GM19467 (cell line): ENCODE results near the gene PTGIS.
"Not testable (repeated sequence)": the region's sequence is repeated elsewhere in the genome, so short reads cannot be mapped to it uniquely, and the experiment has no call there.

Source experiments
- ATAC-seq: cut with Tn5 transposase; IDR thresholded peaks from one replicate; pipeline ENCODE4 v1.9.1; 2021; ENCODE audit warnings: mild to moderate bottlenecking, moderate library complexity; ENCODE audit not compliant: unreplicated experiment

PTGIS gene

DNA sequence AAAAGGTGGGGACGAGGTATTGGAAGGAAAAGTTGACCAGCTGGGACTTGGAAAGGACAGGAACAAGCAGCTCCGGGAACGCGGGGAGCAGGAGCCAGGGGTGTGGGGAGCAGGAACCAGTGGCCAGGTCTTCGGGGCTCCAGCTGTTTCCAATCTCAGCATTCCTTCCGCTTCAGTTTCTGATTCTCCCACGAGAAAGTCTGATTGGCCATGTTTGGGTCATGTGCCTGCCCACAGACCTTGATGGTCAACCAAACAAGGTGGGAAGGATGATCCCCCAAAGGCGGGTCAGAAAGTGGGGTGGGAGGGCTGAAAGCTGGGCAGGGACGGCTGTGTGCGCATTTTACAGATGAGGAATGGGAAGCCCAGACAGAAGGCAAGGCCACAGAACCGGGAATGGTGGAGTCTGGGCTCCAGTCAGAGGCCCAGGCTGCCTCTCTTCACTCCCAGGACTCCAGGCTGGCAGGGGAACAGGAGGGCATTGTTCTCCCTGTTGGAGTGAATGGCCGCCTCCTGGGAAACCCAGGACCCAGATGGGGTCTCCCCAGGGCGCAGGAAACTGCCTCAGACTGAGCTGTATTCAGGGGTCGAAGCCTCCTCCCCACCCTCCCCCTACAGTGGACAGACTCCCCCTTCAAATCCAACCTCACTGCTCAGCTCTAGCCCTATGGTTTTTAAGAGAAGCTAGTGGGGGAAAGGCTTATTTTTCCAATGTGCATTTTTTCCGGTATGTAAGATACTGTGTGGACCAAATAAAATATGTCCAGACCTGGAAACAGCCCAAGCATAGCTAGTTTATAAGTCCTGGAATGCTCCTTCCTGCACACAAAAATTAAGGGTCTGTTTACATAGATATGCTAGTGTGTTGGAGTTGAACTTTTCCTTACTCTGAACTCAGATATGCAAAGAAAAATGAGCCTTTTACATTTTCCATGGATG is 12.2 kb upstream of the PTGIS start:
- ATAC-seq = no peak

DNA sequence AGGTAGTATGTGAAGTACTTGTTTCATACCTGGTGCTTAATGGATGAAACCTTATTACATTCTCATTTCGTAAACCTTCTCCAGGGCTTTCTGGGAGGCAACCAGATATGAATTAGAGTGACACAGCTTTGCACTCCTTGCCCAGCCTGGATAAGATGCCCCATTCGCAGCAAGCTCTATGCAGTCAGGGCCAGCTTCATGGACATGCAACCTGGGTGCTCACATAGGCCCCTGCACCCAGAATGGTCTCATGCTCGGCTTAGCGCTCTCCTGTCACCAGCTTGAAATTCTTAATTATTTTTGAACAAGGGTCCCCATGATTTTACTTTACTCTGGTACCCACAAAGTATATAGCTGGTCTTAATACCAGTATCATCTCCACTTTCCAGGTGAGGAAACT is 11.3 kb upstream of the PTGIS start:
- no peak for ATAC-seq

DNA sequence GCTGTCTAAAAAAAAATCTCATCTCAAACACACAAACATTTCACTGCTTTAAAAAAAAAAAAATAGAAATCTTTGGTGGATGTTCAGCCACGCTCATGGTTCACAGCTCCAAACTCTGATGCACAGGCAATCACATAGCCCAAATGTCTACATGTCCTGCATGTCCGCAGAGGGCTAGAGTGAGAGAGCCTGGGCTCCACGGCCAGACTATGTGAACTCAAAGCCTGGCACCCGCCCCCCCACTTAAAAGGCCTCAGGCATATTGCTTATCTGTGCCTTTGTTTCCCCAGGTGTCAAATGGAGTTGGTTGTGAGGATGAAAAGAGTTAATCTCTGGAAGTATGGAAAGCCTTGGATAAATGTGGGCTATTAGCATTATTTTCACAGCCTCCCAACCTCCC is 10.5 kb upstream of the PTGIS start:
- no peak for ATAC-seq

DNA sequence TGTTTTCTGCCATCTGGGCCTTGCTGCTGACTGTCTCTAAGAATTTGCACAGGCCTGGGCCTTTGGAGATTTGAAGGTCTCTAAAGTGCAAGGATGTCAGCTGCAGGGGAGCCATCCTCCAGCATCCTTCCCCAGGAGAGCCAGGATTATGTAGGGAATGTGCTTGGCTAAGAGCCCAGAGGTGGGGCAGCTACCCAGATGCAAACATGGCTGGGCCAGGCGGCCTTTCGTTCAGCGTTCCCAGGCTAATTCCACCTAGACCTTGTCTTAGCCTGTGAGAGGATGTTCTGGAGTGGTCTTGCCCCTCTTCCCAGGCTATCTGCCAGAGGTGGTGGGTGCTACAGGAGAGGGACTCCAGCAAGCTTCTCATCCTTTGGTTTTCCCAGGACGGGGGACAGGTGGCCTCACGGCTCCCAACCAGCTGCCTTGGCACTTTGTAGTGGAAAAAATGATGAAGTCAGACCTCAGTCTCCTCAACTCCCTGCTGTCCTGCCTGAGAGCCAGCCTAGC is 7.7 kb upstream of the PTGIS start:
- ATAC-seq = no peak

DNA sequence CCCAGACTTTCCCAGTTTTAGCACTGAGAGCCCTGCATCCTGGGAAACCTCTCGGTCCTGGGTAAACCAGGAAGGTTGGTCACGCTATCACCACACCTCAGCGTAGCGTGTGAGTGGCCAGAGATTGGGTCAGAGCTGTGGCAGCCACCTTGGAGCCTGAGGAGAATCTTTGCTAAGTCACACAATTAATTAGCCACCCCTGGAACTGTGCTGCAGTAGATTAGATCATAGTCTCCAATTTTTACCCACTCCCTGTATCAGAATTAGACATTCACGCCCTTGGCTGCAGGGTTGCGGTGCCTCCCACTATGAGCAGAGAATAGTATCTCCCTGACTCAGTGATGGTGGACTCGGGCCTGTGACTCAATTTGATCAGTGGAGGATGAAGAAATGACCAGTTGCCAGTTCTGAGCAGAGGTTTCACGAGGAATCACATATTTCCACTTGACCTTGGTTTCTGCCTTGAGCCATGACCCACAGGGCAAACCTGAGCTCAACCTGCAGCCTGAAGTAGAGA is 6.0 kb upstream of the PTGIS start:
- no peak for ATAC-seq

DNA sequence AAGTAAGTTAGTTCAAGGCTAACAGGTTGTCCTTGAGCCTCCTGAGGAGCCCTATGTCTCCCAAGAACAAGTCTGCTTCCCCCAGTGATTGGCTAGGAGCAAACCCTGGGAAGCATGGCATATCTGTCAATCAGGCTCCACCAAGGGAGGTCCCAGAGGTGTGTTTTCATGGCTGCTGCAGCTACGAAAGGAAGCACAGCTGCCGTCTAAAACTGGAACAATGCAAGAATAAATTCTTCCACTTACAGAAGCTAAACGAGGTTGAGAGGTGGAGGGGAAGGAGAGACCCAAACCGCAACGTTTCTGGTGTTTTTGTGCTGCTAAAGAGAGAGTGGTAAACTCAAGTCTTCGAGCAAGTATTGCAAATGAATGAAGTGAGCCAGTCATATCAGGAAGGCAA is 4.9 kb upstream of the PTGIS start:
- ATAC-seq = no peak

DNA sequence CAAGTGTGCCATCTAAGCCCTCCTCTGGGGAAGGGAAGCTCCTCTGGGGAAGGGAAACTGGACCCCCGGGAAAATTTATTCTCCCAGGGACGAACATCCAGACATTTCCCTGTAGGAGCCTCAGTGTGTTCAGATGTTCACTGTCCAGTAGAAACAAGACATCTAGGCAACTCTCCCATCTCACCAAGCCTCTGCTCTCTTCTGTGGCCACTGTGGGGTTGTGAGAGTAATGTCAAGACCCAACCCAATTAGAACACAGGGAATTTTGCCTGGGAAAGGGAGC is 3.6 kb upstream of the PTGIS start:
- no peak for ATAC-seq

DNA sequence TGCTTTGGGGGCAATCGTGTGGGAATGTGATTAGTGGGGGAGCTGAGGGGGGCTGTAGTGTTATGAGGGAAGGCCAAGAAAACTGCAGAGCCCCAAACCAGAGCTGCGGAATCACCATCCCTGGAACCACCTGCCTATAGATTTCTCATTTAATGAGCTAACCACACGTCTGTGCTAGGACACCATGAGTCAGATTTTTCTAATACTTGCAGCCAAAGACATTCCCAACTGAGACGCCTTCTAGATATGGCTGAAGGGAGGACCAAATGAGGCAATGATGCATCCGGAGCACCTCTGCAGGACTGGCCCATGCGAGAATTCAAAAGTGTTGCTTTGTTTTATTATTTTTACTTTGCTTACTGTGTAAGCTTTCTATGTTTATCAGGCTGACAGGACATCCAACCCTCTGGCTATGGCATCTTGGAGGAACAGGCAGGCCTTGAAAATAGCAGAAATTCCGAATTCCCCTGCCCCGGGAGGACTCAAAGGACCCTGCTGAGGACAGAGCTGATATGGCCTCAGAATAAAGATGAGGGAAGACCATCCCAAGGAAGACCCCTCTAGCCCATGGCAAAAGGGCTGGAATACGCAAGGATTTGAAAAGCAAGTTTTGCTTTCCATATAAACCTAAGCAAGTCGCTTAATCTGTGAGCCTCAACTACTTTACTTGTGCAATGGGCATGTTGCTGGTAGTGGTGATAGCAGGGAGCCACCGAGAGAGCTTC is 3.1 kb upstream of the PTGIS start:
- no peak for ATAC-seq

DNA sequence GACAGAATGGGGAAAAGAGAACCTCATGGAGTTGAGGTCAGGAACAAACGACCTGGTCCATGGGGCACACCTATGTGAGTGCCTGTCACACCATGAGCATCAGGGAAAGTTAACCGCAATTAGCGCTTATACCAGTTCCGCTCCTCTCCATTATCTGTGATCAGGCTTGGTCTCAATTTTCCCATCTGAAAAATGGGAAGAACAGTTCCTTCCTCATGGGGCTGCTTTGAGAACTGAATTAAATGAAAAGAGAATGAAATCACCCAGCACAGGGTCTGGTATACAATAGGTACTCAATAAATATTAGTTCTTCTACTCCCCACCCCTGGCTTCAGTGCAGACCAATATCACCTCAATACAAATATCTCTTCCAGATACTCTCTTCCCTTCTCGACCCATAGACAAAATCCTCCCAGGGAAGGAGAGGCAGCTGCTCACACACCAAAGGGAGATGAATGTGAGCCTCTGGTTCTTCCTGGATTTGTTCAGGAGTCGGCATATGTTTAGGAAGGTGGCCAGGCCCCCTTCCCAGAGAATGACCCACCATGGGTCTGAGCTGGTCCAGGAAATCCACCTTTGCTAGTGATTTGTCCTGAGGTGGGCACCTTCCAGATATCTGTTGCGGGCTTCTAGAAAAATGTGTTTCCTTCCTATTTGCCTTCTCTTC is 2.4 kb upstream of the PTGIS start:
- ATAC-seq = no peak

DNA sequence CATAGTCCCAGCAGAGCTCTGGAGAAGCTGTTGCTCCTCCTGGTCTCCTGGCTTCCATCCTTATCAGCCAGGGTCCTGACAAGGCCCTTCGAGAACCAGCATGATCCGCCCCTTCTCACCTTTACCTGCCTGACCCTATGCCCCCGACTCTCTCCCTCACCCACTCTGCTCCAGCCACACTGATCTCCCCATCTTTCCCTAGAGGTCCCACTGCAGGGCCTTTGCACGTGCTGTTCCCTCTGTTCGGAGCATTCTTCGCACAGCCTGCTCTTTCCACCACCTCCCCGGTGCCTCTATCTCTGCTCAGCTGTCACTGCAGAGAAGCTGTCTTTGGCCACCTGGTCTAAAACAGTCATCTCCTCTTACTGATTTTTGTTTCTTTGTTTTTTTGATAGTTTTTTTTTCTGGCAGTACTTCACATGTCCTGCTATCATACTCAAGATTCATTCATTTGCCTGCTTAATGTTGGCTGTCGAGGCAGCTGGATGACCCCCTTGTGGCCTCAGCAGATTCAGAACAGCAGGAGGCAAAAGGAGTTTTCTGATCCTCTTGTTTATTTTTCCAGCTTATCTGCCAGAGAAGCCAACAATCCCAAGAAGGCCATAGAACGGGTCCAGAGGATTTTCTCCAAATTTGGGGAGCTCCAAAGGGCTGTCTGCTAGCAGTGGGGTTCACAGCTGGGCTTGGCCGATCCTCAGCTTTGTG is 1.6 kb upstream of the PTGIS start:
- ATAC-seq = no peak

DNA sequence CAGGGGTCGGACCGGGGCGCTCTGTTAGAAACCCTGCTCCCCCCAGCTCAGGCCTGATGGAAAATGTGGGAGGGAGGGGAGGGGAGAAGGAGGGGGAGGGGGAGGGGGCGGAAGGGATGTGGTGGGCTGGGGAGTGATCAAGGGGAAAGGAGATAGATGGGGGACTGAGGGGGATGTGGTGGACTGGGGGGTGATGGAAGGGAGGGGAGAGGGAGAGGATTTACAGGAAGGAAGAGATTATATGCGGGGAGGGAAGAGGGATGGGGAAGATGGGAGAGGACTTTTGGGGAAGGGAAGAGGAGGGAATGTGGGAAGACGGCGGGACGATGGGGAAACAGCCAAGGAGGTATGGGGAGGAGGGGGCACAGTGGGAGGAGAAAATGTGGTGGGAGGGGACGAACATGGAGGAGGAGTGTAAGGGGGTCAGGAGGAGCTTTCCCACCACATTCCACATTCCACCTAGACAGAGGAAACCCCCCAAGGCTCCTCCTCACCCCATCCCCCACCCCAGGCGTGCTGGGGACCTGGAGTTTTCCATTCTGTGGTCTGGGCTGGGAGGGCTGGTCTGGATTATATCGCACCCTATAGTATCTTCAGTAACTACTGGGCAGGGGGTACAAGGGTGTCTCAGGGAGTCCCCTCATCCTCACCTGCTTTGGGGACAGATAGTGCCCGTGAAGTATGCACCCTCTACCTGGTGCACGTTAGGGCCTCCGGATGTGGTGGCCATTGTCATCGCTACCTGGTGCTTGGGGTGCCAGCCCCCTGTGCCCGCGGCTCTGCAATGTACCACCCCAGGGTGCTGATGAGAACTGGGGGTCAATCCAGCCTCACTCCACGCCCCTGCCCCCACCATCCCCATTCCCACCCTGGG is 578 bp upstream of the PTGIS start:
- no peak for ATAC-seq

DNA sequence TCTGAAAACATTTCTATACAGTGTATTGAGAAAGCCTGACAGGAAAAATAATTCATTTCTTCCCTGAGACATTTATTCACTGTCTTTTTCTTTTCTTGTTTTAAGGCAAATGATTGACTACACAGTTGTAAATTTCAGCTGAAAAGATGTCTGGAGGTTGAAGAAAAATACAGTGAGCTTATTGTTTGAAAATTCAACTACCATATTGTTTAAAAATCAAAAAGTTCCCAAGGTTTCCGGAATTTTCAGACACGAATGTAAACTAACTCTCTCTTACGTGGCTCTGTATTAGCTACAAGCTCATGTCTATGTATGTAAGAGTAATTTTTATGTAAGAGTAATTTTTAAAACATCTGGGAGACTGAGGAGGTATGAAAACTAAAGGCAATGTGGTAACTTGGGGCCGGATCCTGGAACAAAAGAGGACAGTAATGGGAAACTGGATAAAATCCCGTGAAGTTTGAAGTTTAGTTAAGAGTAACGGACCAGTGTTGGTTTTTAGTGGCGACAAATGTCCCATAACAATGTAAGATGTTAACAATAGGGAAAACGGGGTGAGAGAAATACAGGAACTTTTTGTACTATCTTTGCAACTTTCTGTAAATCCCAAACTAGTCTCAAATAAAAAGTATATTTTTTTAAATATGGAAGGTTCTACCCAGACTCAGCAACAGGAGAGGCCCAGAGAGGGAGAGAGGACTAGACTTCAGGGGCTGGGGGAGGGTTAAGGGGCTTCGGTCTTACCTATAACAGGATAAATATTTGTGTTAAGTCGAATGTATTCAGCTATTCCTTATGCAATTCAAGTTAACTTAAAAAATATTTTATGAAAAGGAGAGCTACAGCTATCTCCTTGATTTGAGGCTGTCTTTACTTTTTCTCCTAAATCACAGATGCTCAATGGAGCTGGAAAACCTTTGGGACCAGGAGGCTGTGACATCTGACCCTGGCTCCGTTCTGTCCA is 1.3 kb downstream of the PTGIS start:
- ATAC-seq = no peak

DNA sequence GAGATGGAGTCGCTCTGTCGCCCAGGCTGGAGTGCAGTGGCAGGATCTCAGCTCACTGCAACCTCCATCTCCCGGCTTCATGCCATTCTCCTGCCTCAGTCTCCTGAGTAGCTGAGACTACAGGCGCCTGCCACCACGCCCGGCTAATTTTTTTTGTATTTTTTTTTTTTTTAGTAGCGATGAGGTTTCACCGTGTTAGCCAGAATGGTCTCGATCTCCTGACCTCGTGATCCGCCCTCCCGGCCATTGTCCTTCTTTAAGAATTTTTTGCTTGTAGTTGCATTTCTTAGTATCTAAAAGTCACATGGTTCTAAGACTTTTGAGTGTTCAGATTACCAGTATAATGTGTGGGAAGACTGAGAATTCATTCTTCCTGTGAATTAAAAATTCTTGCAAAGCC is 2.9 kb downstream of the PTGIS start:
- not testable (repeated sequence) for ATAC-seq

DNA sequence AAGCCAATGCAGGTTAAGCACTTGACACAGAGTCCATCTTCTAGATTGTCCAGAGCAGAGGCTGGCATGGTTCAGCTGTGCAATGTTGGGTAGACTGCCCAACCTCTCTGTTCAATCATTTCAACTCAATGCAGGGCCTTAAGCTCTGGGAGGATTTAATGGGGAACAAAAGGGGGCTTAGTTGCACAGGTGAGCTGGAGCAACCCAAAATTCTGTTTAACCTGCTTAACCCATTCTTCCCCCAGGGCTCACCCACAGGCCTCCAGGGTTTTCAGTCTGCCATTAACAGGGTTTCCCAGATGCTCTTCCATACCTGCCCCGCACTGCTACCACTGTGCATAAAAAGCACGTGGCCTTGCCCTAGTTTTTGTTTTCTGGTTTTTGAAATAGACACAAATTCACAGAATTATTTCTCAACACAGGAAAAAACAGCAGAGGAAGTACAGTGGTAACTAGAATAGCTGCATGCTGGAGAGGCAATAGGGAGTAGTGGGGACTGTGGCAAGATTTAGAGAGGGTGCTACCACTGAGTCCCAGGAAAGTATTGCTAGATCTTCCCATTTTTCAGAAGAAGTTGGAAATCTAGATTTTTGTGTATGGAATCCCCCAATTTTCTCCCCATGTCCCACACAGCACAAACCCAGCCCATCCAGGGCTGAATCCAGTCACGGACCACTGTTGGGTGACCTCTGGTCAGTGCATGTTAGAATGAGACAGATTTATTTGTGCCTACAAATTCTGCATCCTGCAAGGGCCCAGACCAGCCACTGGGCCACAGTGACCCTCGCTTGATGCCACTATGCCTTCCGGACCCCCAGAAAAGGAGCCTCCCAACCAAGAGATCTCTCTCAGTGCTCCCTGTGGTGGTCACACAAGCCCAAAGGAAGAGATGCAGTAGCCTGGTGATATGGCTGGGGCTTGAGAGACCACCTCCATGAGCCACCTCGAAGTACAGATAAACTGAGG is 4.6 kb downstream of the PTGIS start:
- no peak for ATAC-seq

DNA sequence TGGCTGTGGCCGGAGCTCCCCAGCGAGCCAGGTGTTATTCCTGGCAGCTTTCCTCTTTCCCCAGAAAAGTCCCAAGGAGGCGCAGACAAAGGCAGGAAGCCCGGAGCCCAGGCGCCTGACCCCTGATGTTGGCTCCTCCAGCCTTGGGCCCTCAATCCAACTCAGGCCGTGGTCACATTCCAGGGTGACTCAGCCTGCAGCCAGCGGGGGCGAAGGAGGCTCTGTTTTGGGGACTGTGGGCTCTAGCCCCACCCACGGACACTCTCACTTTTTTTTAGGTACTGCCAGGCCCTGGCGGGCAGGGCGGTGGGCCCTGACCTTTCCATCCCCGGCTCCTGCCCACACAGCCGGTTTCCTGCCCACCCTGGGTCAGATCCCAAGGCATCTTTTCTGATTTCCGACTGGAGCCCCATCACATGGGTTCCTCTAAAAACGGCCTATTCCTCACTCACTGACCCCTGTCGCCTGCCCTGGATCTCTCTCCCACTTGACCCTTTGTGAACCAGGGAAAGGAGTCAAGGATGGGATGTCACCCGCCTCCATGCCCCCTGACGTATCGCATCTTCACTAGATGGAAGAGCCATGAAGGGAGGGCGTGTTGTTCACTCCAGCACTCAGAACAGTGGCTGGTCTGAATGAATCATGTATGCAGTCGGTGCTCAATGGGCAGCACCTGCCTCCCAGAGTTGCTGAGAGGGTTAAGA is 5.5 kb downstream of the PTGIS start:
- no peak for ATAC-seq

DNA sequence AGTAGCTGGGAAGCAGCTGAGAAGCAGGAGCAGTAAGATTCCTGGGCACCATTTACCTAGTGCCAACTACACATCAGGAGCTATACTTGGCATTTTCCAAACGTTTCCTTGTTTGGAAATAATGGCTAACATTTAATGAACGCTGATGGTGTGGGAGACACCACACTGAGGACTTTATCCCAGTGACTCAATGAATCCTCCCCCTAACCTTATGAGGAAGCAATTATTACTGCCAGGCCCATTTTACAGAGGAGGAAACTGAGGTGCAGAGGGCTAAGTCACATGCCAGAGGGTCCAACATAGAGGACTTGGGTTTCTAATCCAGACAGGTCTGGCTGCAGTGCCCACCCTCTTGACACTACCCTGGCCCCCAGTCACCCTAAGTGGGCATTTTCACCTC is 6.1 kb downstream of the PTGIS start:
- no peak for ATAC-seq

DNA sequence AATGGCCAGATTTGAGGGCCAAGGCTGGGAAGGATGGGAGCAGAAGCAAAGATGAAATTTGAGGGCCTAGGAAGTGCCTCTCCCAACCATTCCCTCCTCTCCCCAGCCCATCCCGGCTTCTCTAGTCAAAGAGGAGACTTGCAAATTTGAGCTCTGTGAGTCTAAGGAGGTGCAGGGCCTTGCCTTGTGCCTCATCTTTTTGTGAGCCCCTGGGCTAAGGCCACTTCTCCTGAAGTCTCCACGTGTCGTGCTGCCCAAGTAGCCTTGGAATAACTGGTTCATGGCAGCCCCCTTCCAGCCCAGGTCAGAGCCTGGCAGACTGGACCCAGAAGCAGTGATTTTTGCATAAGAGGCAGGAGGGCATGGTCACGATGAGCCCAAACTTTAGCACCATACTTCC is 6.7 kb downstream of the PTGIS start:
- no peak for ATAC-seq
